Stimulated activated CD4-positive, alpha-beta T cell treated with anti-CD3 and anti-CD28 coated beads, Interleukin-2, amount 100 ng/mL, for 24 hours (primary cell): ENCODE data around the gene TGIF1.

Experiments used
- DNase-seq, 2 donors: peaks; one replicate each; pipeline ENCODE4 v3.0.0-alpha.2; 2020

Gene TGIF1

DNA sequence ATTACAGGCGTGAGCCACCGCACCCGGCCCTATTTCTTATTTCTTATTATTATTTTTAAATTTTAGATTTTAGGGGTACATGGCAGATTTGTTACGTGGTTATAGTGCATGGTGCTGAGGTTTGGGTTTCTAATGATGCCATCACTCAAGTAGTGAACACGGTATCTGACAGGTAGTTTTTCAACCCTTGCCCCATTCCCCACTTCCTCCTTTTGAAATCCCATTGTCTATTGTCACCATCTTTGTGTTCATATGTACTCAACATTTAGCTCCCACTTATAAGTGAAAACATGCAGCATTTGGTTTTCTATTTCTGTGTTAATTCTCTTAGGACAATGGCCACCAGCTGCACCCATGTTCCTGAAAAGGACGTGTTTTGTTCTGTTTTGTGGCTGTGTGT, 39.5 kb downstream of the TGIF1 start:
- no peak for DNase-seq

DNA sequence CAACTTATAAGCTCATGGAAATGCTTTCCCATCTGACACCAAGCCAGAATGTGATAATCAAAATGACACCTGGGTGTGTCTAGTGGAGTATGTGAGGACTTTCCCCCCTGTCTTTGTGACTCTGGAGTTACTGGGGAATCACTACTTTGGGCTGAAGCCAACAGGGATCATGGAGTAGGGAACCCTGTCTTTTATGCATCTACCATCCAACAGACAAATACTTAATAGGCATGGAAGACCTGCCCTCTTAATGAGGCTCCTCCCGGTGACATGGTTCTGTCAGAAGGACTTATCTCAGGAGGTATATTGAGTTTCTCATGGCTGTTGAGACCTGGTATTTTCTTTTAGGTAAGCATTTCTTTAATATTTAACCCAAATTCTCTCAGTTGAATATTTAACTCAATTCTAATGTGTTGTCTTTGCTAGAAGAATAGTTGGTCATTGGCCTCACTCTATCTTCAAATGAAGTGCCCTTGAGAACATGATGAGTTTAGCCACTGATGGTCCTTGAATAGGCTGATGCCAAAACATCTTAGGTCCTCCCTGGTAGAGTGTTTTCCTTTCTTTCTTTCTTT, 42.1 kb downstream of the TGIF1 start:
- no peak for DNase-seq

DNA sequence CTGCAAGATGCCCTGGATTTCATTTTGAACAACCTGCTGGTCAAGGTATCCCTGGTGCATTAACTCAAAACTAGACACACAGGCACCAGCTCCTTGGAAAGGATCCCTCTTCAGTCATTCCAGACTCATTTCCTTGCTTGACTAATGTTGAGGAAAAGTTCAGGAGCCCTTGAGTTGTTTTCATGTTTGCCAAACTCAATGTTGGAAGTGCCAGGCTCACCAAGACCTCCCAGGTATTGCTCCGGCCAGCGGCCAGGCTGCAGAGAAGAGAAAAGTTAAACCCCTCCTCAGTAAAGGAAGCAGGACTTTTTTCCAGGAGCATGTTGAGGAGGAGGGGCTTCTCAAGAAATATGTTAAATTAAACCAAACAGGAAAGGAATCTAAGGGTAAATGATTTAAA, 42.7 kb downstream of the TGIF1 start:
- DNase-seq, result no peak

DNA sequence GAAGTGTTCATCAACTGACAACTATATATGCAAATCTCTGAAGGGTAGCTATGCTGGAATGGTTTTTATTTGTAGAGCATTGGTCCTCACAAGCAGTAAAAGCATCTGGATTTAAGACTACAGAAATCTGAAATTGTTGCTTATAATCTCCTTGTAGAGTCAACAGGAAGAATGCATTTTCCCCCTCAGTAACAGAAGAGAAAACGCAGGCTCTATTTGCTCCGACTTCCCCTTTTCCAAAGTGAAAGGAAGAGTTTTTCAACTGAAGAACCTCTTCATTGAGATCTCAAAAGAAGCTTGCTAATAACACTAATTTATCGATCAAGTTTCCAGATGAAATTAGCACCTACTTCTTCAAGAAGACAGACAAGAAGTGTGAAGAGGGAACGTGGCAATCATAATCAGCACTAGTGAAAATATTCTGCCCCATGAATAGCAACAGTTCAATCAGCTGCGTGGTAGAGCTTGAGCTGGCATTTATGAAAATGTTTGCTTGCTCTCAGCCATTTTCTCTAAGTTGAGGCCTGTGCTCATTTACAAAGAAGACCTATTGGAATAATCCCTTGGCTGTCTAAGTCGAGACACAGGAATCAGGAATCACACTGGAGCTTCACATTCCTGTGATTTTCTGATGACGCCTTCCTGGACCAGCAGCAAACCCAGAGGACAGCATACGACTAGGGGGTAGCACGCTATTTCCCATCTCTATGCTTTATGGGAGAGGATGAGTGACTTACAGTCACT, 43.7 kb downstream of the TGIF1 start:
- no peak for DNase-seq

DNA sequence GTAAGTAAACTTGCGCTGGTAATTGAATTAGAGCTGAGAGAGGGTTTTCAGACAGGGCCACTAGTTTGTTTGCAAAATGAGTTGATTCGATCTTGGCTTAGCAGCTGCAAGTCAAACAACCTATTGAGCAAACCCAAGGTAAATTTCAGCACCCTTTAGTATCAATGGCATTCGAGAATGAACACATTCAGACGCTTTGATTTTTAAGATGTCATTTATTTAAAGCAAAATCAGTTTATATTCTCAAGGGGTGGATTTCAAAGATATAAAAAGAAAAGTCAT, 44.2 kb downstream of the TGIF1 start:
- no peak for DNase-seq

DNA sequence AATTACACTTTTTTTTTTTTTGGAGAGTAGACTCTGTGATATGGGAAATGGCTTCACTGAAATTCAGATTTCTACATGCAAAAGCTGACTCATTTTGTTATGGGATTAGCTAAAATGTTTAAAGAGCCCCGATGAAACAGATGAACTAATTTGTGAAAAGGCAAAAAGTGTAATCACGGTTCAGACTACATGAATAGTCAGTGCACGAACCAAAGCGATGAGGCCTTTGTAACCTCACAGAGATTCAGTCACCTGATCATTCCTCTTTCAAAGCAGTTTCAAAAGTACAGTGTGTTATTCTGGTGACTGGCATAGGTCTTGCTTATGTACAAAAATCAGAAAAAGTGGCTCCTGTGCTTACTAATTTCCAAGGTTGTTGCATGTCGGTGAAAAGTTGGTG, 44.6 kb downstream of the TGIF1 start:
- DNase-seq, result no peak

DNA sequence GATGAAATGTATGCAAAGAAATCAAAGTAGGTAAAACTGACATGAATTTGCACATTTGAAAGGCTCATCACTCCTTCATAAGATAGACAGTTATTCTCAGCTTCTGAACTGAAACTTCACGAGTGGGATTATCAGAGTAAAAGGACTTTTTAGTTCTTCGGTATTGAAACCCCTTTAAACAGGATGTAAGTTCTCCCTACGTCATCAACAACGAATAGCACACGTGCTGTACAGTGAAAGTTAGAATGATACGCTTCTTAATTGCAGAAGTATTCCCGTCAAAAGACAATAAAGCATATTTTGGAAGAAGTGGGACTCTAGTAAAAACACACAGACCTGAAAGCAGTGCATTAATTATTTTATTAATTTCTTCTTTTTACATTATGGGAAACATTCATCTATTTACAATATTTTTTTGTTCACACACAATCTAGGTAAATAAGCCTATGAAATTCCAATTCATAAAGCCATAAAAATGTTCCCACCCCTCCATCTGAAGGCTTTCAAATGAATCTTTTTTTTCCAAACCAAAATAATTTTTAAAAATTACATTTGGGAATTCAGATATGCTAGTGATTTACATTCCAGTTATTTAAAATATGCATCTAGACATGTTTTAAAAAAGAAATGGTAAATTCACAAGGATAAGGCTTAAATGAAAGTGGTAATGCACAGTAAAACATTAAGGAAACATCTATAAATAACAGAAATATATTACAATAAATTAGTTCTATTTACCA, 45.9 kb downstream of the TGIF1 start:
- DNase-seq, result no peak

DNA sequence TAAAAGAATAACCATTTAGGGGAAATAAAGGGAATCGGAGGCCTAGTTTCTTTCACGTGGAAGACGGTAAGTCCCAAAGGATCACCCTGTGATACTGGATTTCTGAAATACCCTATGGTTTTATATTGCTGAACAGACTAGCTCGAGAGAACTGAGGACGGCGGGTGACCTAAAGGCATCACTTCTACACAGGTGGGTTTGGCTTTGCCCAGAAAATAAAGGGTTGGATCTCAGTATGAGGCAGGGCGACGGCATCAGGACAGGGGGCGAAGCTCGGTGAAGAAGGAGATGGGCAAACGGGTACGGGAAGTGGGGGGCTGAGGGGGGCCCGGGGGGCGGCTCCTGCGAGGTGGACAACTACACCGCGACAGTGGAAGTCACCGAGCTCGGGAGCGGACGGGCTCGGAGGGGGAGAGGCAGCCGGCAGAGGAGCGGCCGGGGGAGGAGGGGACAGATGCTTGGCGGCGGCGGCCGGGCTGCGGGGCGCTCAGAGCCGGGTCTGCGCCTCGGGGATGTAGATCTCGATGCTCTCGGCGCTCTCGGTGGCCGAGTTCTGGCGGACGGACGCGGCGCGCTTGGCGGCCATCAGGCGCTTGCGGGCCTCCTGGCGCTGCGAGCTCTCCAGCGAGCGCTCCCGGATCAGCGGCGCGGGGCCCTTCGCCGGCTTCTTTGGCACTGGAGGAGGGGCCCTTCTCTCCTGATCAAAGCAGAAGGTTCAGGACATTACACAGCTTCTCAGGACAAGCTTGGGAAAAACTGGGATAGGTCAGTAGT, 48.9 kb downstream of the TGIF1 start:
- peak; percentile 28 to 33 for DNase-seq

DNA sequence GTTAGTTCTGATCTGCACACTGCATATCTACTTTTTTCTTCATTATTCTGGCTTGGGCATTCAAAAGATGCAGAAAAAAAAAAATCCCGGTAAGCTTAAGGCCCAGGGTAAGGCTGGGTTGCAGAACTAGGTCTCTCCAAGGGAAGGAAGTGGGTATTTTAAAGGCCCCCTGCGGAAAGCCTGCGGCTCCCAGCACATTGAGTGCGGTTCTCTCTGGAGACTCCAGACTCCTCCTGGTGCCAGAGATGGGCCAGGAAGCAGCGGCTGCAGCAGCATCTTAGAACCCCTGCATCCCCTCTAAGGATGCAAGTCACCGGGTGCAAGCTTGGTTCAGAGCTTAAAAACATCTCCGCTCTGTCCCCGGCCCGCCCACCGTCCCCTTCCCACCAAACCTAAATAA, 49.5 kb downstream of the TGIF1 start:
- DNase-seq, result peak in 1 of 2 donors; percentile 4

DNA sequence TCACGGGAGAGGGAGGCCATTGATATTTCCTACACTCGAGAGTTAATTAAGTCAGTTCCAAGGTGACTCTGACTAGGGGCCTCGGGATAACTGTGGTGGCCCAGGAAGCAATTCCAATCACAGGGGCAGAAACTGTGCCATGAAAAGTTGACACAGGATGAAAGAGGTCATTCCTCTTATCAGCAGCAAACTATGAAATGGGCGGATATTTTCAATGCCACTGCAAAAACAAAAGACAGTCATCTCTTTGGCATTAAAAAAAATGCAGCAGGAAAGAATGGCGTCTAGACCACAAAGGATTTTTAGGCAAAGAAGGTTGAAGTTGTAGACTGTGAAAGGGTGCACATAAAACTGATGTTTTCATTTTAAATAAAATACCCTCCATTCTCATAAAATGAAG, 50.0 kb downstream of the TGIF1 start:
- no peak for DNase-seq

DNA sequence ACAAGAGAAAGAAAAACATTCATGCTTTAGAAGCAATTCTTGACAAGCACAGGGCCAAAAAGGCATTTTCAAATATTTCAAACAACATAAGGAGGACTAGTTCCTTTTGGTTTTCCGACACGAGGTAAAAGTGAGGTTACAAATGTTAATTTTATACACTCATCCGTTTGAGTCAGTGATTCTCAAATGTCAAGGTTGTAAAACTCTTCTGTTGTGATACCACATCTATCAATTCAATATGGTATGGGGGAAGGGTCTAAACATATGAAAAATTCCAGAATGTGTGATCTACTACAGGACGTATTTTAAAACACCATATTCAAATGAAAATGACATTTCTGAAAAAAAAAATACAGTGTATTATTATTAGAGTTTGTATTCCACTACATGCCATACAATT, 52.7 kb downstream of the TGIF1 start:
- DNase-seq, result no peak

DNA sequence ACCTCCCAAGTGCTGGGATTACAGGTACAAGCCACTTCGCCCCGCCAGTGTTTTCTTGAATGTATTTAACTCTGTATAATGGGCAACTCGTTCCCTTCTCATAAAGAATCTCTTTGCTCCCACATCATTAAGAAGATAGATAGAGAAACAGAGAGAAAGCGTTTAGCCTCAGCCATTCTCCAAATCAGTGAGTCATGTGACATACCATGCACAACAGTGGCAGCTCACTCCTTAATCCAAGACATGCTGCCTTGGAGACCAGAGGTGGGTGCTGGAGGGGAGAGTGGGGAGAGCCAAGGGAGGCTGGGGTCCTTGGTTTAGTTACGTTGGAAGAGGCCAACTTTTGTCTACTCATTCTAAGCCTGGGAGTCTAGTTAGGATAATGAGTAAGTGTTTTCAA, 54.7 kb downstream of the TGIF1 start:
- no peak for DNase-seq

DNA sequence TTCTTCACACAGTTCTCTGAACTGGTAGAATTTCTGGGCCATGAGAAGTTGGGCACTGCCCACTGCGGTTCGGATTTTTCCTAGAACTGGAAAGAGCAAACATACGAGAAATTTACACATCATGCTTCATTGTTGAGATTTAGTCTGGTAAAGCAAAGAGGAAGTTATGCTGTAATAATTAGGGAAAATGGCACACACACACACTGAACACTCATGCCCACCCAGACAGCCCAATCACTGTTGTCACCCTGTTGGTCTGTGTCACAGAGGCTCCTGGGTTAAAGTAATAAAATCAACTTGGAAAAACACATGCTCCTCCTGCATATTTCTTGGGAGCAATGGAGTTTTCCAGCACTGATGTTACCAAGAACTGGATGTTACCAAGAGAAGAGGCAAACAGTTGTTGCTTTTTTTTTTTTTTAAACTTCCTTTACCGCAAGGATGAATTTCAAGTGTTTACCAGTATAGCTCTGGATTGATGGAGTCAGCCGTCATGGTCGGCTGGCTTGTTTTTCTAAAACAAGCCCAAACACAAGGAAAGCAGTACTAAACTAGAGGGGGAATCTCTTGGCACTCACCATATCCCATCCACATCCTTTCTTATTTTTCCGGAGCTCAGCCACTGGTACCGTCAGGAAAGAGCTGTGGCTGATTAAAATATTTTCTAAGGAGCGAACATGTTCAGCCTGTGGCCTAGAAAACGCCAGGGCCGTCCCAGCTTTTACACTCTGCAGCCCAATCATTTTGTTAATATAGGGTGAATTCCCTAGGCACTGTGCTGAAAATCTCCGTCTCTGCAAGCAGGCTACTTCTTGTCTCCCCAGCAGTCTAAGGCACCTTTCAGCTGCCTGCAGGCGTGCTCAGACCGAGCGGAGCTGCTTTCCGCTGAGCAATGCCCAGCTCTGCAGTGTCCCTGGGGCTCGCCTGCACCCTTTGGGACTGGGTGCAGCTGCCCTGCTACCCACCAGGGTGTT, 58.9 kb downstream of the TGIF1 start:
- DNase-seq, result no peak
